ENCODE results near the gene KLHDC4. TPM values are rescaled to one million over a fixed set of nuclear protein-coding genes. Genes with fewer than 3 reads are reported as not detected.
"Not testable (repeated sequence)": the region's sequence is repeated elsewhere in the genome, so short reads cannot be mapped to it uniquely, and the experiment has no call there.

Gene KLHDC4
- total RNA-seq, 2 experiments from 2014 or later: 99.4 to 105 TPM

DNA sequence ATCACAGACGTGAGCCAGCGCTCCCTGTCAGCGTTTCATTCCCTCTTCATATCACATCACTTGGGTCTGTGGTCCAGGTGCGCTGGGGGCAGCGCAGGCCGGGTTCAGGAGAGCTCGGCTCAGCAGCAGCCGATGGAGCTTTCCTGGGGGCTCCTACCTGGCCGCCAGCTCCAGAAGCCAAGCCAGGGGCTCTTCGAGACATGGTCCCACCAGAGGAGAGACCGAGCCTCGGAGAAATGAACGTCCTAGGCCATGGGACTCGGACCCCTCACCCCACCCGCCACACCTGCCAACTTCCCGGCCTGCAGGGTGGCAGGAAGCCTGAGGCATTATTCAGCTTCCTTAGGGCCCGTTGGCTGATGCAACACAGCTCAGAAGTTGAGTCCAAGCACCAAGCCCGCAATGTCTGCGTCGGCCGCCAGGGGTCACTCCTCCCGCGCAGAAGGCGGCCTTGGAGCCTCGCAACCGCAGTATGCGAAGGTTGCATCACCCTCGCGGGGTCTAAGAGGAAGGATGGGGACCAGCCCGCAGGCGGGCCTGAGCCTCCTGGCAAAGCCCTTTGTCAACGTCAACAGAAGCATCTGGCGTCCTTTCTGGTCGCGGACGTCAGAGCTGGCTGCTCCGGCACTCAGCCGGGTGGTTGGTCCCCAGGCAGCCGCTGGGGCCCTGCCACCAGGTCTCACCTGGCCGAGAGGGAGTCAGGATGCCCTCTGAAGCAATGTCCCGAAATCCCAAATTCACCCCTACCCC is 13.2 kb upstream of the KLHDC4 start:
- H3K36me3 Mint-ChIP-seq: no peaks in the 10 kb centered on the region
- DNase-seq (peak; percentile 98), ATAC-seq (ENCODE audit: low read depth) (peak; percentile 80)
- peak overlapping the region; percentile 76 for H3K4me3 Mint-ChIP-seq
- H3K9me3 Mint-ChIP-seq: no peaks in the 10 kb centered on the region
- POLR2A ChIA-PET: interaction anchor here (0.6 to 3.8 kb wide), 27 partner anchors 10 to 959 kb away, joined by 3 to 191 read pairs (median 6); partner anchors contain the start of genes BANP, KLHDC4 and SLC7A5
- H3K27ac Mint-ChIP-seq: peak overlapping the region; percentile 98
- peaks cover 46% of the 10 kb centered on the region for H3K4me1 Mint-ChIP-seq
- no peaks in the 10 kb centered on the region for H3K27me3 Mint-ChIP-seq

DNA sequence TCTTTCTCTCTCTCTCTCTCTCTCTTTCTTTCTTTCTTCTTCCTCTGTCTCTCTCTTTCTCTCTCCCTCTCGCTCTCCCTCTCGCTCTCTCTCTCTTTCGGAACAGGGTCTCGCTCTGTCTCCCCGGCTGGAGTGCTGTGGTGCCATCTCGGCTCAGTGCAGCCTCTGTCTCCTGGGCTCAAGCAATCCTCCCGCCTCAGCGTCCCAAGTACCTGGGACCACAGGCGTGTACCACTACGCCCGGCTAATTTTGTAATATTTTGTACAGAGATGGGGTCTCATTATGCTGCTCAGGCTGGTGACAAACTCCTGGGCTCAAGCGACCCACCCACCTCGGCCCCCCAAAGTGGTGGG is 12.7 kb upstream of the KLHDC4 start:
- H3K27ac Mint-ChIP-seq: peak overlapping the region; percentile 98

DNA sequence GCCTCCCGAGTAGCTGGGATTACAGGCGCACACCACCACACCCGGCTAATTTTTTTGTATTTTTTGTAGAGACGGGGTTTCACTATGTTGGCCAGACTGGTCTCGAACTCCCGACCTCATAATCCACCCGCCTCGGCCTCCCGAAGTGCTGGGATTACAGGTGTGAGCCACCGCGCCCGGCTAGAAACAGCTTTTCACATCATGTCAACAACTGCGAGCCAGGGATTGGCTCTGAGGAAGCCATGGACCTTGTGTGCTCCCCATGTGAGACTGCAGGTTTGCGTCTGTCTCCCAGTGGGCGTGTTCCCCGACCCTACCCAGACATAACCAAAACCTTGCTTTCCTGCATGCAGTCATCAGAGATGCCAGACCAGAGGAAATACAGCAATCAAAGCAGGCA is 8.1 kb upstream of the KLHDC4 start:
- DNase-seq; H3K27me3 Mint-ChIP-seq; ATAC-seq (ENCODE audit: low read depth); H3K9me3 Mint-ChIP-seq; H3K4me3 Mint-ChIP-seq; POLR2A ChIA-PET; H3K36me3 Mint-ChIP-seq; H3K27ac Mint-ChIP-seq: not testable (repeated sequence)
- peaks cover 20% of the 10 kb centered on the region for H3K4me1 Mint-ChIP-seq

More for the DNA sequence above, 12.7 kb upstream of the KLHDC4 start:
- no peak for ATAC-seq (ENCODE audit: low read depth)
- Mint-ChIP-seq H3K4me1 (peaks cover 46% of the 10 kb centered on the region), H3K9me3 (no peaks in the 10 kb centered on the region), H3K4me3 (peak overlapping the region; percentile 76), H3K36me3 (no peaks in the 10 kb centered on the region), H3K27me3 (no peaks in the 10 kb centered on the region)
- DNase-seq: no peak
- POLR2A ChIA-PET: interaction anchor here (0.6 to 3.8 kb wide), 21 partner anchors 13 to 652 kb away, joined by 3 to 191 read pairs (median 6); partner anchors contain the start of genes BANP, KLHDC4 and SLC7A5

DNA sequence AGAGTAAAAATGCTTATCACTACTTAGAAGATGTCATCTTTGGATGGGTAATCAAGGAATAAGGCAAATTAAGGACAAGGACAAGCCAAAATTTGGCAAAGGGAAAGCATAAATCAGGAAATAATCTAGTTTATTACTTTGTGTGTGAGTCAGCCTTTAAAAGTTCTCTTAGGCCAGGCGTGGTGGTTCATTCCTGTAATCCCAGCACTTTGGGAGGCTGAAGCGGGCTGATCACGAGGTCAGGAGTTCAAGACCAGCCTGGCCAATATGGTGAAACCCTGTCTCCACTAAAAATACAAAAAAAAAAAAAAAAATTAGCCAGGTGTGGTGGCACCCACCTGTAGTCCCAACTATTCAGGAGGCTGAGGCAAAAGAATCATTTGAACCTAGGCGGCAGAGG is 1.7 kb upstream of the KLHDC4 start:
- H3K4me3 Mint-ChIP-seq; H3K27ac Mint-ChIP-seq; H3K9me3 Mint-ChIP-seq; ATAC-seq (ENCODE audit: low read depth); H3K27me3 Mint-ChIP-seq; DNase-seq: not testable (repeated sequence)
- Mint-ChIP-seq H3K4me1 (peaks cover 19% of the 10 kb centered on the region), H3K36me3 (peaks cover 10% of the 10 kb centered on the region)
- POLR2A ChIA-PET: interaction anchor here (0.7 to 3.1 kb wide), 6 partner anchors 12 to 1091 kb away, joined by 3 to 39 read pairs (median 4); partner anchors contain the start of gene SLC7A5

DNA sequence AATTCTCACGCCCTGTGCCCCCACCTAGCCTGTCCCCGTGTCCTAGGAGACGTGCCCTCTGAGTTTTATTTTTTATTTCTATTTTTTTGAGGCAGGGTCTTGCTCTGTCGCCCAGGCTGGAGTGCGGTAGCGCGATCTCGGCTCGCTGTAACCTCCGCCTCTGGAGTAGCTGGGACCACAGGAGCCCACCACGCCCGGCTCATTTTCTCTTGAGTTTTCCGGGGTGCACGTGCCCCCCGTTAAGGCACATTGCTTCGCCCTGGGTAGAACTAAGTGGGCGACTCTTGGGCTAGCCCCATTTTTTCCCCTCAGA is 655 bp upstream of the KLHDC4 start:
- H3K27ac Mint-ChIP-seq: peak overlapping the region; percentile 99
- H3K4me1 Mint-ChIP-seq: peaks cover 27% of the 10 kb centered on the region
- peaks cover 16% of the 10 kb centered on the region for H3K36me3 Mint-ChIP-seq
- DNase-seq: no peak
- peak overlapping the region; percentile 99 for H3K4me3 Mint-ChIP-seq
- POLR2A ChIA-PET: interaction anchor here (0.6 to 3.1 kb wide), 21 partner anchors 9 to 383 kb away, joined by 3 to 39 read pairs (median 5); partner anchors contain the start of genes BANP, FBXO31 and SLC7A5
- ATAC-seq (ENCODE audit: low read depth): no peak
- H3K9me3 Mint-ChIP-seq: no peaks in the 10 kb centered on the region
- H3K27me3 Mint-ChIP-seq: no peaks in the 10 kb centered on the region

DNA sequence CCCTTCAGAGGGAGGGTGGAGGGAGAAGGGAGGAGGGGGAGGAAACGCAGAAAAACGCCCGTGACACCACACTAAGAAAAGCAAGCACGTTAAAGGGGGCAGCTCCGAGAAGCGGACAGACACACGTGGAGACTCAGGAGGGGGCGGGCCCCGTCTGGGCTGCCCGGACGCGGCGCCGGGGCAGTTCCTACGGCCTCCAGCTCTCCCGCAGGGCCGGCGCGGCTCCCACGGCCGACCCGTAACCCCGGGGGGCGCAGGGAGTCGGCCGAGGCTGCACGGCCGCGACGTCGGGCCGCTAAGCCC is 362 bp downstream of the KLHDC4 start:
- peak overlapping the region; percentile 99 for H3K27ac Mint-ChIP-seq
- peaks cover 21% of the 10 kb centered on the region for H3K36me3 Mint-ChIP-seq
- H3K4me3 Mint-ChIP-seq: peak overlapping the region; percentile 99
- DNase-seq: no peak
- peaks cover 29% of the 10 kb centered on the region for H3K4me1 Mint-ChIP-seq
- ATAC-seq (ENCODE audit: low read depth): peak; percentile 71
- H3K9me3 Mint-ChIP-seq: no peaks in the 10 kb centered on the region
- no peaks in the 10 kb centered on the region for H3K27me3 Mint-ChIP-seq
- POLR2A ChIA-PET: interaction anchor here (0.5 to 3.1 kb wide), 30 partner anchors 8 to 805 kb away, joined by 3 to 39 read pairs (median 5); partner anchors contain the start of genes BANP, FBXO31, SLC7A5 and ZC3H18

DNA sequence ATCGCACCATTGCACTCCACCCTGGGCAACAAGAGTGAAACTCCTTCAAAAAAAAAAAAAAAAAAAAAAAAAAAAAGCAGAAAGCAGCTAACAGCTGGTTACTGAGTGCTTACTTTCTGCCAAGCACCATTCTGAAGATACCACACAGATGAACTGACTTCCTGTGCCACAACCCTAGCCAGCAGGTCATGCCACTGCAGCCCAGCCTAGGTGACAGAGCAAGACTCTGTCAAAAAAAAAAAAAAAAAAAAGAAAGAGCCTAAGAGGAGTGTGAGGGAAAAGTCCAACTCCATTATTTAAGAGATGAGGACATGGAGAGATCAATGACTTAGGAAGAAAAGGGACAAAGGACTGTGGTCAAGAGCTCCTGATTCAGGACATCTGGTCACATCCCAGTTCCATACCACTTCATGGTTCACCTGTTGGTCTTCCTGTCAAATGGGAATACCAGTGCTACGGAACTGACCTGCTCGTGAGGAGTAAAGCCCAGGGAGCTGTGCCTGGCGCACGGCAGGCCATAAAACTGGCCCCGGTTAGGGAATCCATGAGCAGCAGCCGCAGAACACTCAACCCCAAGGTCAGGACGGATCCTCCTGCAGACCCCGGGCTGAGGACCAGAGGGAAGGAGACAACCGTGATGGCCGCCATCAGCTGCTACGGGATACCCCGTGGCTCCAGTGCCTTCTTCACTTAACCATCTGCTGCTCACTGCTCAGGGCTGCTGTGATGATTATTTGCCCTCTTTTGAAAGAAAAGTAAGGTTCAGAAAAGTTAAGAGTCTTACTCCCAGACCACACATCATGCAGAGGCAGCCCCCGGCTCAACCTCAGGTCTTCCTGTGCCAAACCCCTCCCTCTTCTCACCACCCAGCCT is 950 bp downstream of the KLHDC4 start:
- Mint-ChIP-seq H3K9me3 (no peaks in the 10 kb centered on the region), H3K27ac (peak overlapping the region; percentile 95), H3K4me1 (peaks cover 29% of the 10 kb centered on the region), H3K4me3 (peak overlapping the region; percentile 95), H3K27me3 (no peaks in the 10 kb centered on the region), H3K36me3 (peaks cover 22% of the 10 kb centered on the region)
- peak; percentile 34 for ATAC-seq (ENCODE audit: low read depth)
- POLR2A ChIA-PET: interaction anchor here (0.6 to 3.1 kb wide), 27 partner anchors 11 to 381 kb away, joined by 3 to 39 read pairs (median 4); partner anchors contain the start of genes FBXO31 and SLC7A5
- no peak for DNase-seq

DNA sequence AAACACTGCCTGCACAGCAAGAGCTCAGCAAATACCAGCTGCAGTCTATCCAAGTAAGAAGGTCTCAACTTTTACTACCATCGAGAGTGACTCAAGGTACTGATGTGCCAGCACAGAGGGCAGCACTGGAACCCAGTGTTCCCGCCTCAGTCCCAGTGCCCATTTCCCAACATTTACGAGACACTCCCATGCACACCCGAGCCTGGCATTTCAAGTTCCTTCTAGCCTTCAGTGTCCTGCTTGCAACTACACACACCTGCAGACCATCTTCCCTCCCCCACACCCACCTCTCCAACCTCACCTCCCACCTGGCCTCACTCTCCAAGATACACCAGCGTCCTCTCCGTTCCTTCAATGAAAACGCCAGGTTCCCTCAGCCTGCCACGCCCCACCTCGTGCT is 3.2 kb downstream of the KLHDC4 start:
- peak overlapping the region; percentile 59 for H3K4me3 Mint-ChIP-seq
- ATAC-seq (ENCODE audit: low read depth): no peak
- H3K4me1 Mint-ChIP-seq: peaks cover 32% of the 10 kb centered on the region
- POLR2A ChIA-PET: interaction anchor here (1.0 kb wide), 1 partner anchor 45 kb away, joined by 3 read pairs; no protein-coding TSS in a partner anchor
- no peaks in the 10 kb centered on the region for H3K9me3 Mint-ChIP-seq
- H3K27ac Mint-ChIP-seq: peak overlapping the region; percentile 66
- H3K36me3 Mint-ChIP-seq: peaks cover 28% of the 10 kb centered on the region
- no peaks in the 10 kb centered on the region for H3K27me3 Mint-ChIP-seq
- no peak for DNase-seq

DNA sequence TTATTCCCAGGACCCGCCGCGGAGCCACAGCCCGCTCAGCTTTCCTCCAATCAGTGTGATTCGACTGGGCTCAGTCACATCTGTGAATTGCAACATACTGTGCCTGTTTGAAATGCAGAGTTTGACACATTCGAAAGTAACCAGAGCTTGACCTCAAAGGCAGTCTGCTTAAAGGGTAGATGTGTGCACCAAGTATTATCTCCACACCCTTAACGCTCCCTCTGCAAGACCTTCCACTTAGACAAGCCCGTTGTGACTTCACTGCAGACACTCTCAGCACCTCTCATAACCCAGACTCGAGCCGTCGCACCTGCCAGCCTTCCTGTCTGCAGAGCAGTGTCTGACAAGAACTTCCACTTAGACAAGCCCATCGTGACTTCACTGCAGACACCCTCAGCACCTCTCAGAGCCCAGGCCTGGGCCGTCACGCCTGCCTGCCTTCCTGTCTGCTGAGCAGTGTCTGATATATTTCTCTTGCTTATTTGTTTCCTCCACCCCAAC is 3.7 kb downstream of the KLHDC4 start:
- peak; percentile 21 for ATAC-seq (ENCODE audit: low read depth)
- peak overlapping the region; percentile 66 for H3K27ac Mint-ChIP-seq
- H3K27me3 Mint-ChIP-seq: no peaks in the 10 kb centered on the region
- peaks cover 30% of the 10 kb centered on the region for H3K36me3 Mint-ChIP-seq
- H3K4me3 Mint-ChIP-seq: peak overlapping the region; percentile 59
- DNase-seq: peak; percentile 43
- POLR2A ChIA-PET: interaction anchor here (1.0 kb wide), 1 partner anchor 45 kb away, joined by 3 read pairs; no protein-coding TSS in a partner anchor
- H3K9me3 Mint-ChIP-seq: no peaks in the 10 kb centered on the region
- peaks cover 32% of the 10 kb centered on the region for H3K4me1 Mint-ChIP-seq

DNA sequence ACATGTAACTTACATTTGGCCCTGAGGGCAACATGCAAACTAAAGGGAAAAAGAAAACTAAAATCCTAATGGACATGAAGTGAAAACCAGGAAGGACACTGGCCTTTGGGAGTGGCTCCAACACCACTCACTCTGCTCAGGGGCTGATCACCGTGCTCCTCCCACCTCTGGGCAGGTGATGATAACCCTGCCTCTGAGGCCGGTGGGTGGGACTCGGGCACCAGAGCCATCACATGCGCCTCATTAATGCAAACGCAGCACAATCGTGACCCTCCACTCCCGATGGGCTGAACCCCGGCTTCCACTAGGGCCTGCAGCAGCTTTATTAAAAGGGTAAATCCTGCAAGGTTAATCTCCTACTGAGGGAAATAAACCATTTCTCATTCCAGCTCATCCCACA is 4.7 kb downstream of the KLHDC4 start:
- Mint-ChIP-seq H3K4me3 (no peak overlapping the region), H3K36me3 (peaks cover 33% of the 10 kb centered on the region), H3K27me3 (no peaks in the 10 kb centered on the region), H3K9me3 (no peaks in the 10 kb centered on the region), H3K4me1 (peaks cover 32% of the 10 kb centered on the region), H3K27ac (no peak overlapping the region)
- DNase-seq (no peak), ATAC-seq (ENCODE audit: low read depth) (no peak)
- POLR2A ChIA-PET: no interaction called here

DNA sequence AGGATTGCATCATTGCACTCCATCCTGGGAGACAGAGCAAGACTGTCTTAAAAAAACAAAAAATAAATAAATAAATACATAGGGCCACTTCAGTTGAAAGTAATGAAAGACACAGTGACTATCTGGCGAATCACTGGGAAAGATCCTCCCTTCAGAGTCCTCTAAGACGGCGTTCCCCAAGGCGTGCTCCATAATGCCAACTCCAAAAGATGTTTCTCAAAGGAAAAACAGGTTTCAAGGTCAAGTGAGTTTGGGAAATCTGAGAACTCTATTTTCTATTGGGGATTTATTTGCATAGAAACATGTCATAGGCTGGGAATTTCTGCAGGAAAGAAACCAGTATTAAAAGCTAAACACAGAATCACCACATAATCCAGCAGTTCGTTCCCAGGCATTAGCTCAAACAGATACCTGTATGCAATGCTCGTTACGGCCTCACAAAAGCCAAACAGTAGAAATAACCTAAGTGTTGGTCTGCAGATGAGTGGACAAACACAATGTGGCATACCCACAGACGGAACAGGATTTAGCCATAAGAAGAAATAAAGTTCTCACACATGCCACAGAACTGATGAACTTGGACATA is 7.9 kb downstream of the KLHDC4 start:
- Mint-ChIP-seq H3K36me3 (peaks cover 33% of the 10 kb centered on the region), H3K27ac (no peak overlapping the region), H3K4me1 (peaks cover 20% of the 10 kb centered on the region), H3K27me3 (no peaks in the 10 kb centered on the region), H3K9me3 (no peaks in the 10 kb centered on the region), H3K4me3 (no peak overlapping the region)
- DNase-seq (no peak), ATAC-seq (ENCODE audit: low read depth) (no peak)
- POLR2A ChIA-PET: interaction anchor here (1.0 kb wide), 1 partner anchor 8 kb away, joined by 4 read pairs; the partner anchor contains the start of gene KLHDC4

DNA sequence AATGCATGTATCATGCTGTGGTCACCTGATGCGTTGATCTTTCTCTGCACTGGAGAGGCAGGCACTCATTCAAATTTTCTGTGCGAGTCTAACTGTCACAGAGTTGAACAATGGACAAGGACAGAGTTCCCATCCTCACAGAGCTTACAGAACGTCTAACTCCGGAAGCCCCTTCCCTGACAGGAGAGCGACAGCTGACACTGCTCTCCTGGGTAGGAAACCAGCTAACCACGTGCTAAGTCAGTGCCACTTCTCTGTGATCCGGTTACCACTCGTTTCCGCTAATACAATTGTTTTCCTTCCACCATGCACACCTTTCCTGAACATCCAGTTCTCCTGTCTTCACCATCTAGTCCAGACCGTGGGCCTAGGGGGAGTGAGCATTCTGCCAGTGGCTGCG is 11.3 kb downstream of the KLHDC4 start:
- H3K4me3 Mint-ChIP-seq: no peak overlapping the region
- H3K9me3 Mint-ChIP-seq: no peaks in the 10 kb centered on the region
- peaks cover 25% of the 10 kb centered on the region for H3K36me3 Mint-ChIP-seq
- no peak for DNase-seq
- peaks cover 3% of the 10 kb centered on the region for H3K4me1 Mint-ChIP-seq
- POLR2A ChIA-PET: interaction anchor here (1.9 kb wide), 1 partner anchor 11 kb away, joined by 16 read pairs; the partner anchor contains the start of gene KLHDC4
- no peak overlapping the region for H3K27ac Mint-ChIP-seq
- no peak for ATAC-seq (ENCODE audit: low read depth)
- no peaks in the 10 kb centered on the region for H3K27me3 Mint-ChIP-seq
